SU-DHL-6 (cell line): ENCODE results near the gene RAD51B.

Experiments used
- H2AFZ ChIP-seq: fragments of 200-600 bp; sonication (generic); 2 replicates; pipeline ENCODE4 v1.6.1; 2014; ENCODE audit warnings: low read depth, mild to moderate bottlenecking, moderate library complexity, mixed read lengths, antibody characterized with exemption, low read length; ENCODE audit not compliant: severe bottlenecking
- H3F3A ChIP-seq: fragments of 200-600 bp; shearing (Covaris generic); 2 replicates; pipeline ENCODE4 v1.6.0; 2016; ENCODE audit warnings: antibody characterized with exemption, mild to moderate bottlenecking; ENCODE audit not compliant: insufficient read depth
- H3K27ac ChIP-seq: fragments of 200-600 bp; sonication (generic); 2 replicates; pipeline ENCODE4 v1.5.1; 2016; ENCODE audit warnings: low read depth, mild to moderate bottlenecking, low read length, moderate library complexity, mixed read lengths
- H3K27me3 ChIP-seq: fragments of 200-600 bp; sonication (generic), shearing (Covaris generic); 2 replicates; pipeline ENCODE4 v1.6.0; 2014; ENCODE audit warnings: mild to moderate bottlenecking, low read length
- H3K36me3 ChIP-seq: fragments of 200-600 bp; sonication (generic); 2 replicates; pipeline ENCODE4 v1.6.1; 2014; ENCODE audit warnings: mild to moderate bottlenecking, low read length, mixed read lengths
- H3K4me2 ChIP-seq: fragments of 300-600, 200-600 bp; shearing (Covaris generic), sonication (generic); 2 replicates; pipeline ENCODE4 v1.6.0; 2014; ENCODE audit warnings: low read length, low read depth, mild to moderate bottlenecking; ENCODE audit not compliant: poor library complexity, severe bottlenecking
- H3K4me3 ChIP-seq: fragments of 200-600 bp; sonication (generic); 2 replicates; pipeline ENCODE4 v1.5.1; 2014; ENCODE audit warnings: antibody characterized with exemption, low read length, mild to moderate bottlenecking, mixed read lengths; ENCODE audit not compliant: insufficient read depth, poor library complexity, severe bottlenecking
- H3K79me2 ChIP-seq: fragments of 200-600 bp; sonication (generic); 2 replicates; pipeline ENCODE4 v1.6.1; 2014; ENCODE audit warnings: mild to moderate bottlenecking, low read length, moderate library complexity; ENCODE audit not compliant: insufficient read depth
- H3K9ac ChIP-seq: fragments of 200-600 bp; sonication (generic); 2 replicates; pipeline ENCODE4 v1.7.0; 2014; ENCODE audit warnings: mild to moderate bottlenecking, low read length
- H3K9me2 ChIP-seq: fragments of 200-600 bp; sonication (generic); replicated peaks from 2 replicates; pipeline ENCODE4 v1.6.1; 2014; ENCODE audit warnings: low read length; ENCODE audit not compliant: insufficient read depth
- H3K9me3 ChIP-seq: fragments of 200-600 bp; sonication (generic); 2 replicates; pipeline ENCODE4 v1.6.1; 2014; ENCODE audit warnings: low read length, mixed read lengths; ENCODE audit not compliant: insufficient read depth
- H4K20me1 ChIP-seq: fragments of 200-600 bp; sonication (generic); 2 replicates; pipeline ENCODE4 v1.6.1; 2014; ENCODE audit warnings: low read depth, mild to moderate bottlenecking, antibody characterized with exemption, low read length, moderate library complexity, mixed read lengths
- CTCF ChIP-seq: fragments of 200-600 bp; sonication (generic); IDR thresholded peaks from one replicate; pipeline ENCODE4 v1.5.1; 2017; ENCODE audit warnings: antibody characterized with exemption, mild to moderate bottlenecking, low read length, moderate library complexity; ENCODE audit not compliant: insufficient read depth, poor library complexity, severe bottlenecking
- EZH2phosphoT487 ChIP-seq: fragments of 200-600 bp; sonication (generic), shearing (Covaris generic); conservative IDR thresholded peaks from 2 replicates; pipeline ENCODE4 v1.6.1; 2018; ENCODE audit warnings: mild to moderate bottlenecking, antibody characterized with exemption, low read length, moderate library complexity, mixed read lengths

Gene RAD51B

GRCh38 chr14:68376067-68376779, 556.6 kb downstream of the RAD51B start:
- Histone ChIP-seq H3K36me3 (no peaks in the 10 kb centered on the region), H3K27ac (peak overlapping the region; percentile 83), H3K9me3 (no peaks in the 10 kb centered on the region), H3K9ac (no peak overlapping the region), H3K4me3 (no peak overlapping the region), H2AFZ (no peak overlapping the region), H3K4me2 (no peak overlapping the region), H4K20me1 (no peaks in the 10 kb centered on the region), H3K27me3 (no peaks in the 10 kb centered on the region), H3K79me2 (no peaks in the 10 kb centered on the region), H3F3A (peaks cover 44% of the 10 kb centered on the region), H3K9me2 (no peaks in the 10 kb centered on the region)
- TF ChIP-seq CTCF (no peak), EZH2phosphoT487 (no peak)

GRCh38 chr14:68377006-68377405, 557.4 kb downstream of the RAD51B start:
- H3K27ac ChIP-seq = 0 out of 2 replicates have a peak overlapping the region, but pooled peaks have one; percentile 17
- H4K20me1 ChIP-seq = no peaks in the 10 kb centered on the region
- no peaks in the 10 kb centered on the region for H3K27me3 ChIP-seq
- H2AFZ ChIP-seq = peak overlapping the region; percentile 73
- no peaks in the 10 kb centered on the region for H3K79me2 ChIP-seq
- no peaks in the 10 kb centered on the region for H3K36me3 ChIP-seq
- H3K9ac ChIP-seq = no peak overlapping the region
- TF ChIP-seq EZH2phosphoT487 = no peak
- TF ChIP-seq CTCF = no peak
- peaks cover 40% of the 10 kb centered on the region for H3F3A ChIP-seq
- H3K9me2 ChIP-seq = no peaks in the 10 kb centered on the region
- H3K4me2 ChIP-seq = peak overlapping the region; percentile 29
- no peaks in the 10 kb centered on the region for H3K9me3 ChIP-seq
- H3K4me3 ChIP-seq = no peak overlapping the region

DNA sequence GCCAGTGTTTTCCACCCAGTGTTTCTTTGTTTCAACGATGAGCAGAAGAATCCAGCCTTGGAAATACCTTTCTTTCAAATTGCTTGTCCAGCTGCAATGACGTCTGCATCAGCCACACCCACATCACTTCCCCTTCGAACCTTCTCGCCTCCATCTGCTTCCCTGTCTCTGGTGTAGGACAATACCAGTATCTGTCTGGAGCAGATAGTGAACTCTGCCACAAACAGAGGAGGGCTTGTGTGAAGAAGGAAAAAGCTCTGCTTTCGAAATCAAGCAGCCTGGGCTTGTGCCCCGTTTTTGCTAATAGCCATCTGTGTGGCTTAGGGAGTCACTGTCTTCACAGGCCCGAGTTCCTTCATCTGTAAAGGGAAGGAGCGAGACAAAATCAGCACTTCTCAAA, 557.9 kb downstream of the RAD51B start:
- H3K9ac ChIP-seq = peak overlapping the region; percentile 24; the same call in 1 of the 2 replicates
- H3K36me3 ChIP-seq = no peaks in the 10 kb centered on the region
- H2AFZ ChIP-seq = peak overlapping the region; percentile 73
- H3K9me2 ChIP-seq = no peaks in the 10 kb centered on the region
- H3K27me3 ChIP-seq = no peaks in the 10 kb centered on the region
- no peak overlapping the region for H3K4me3 ChIP-seq
- H3F3A ChIP-seq = peaks cover 35% of the 10 kb centered on the region
- no peaks in the 10 kb centered on the region for H3K9me3 ChIP-seq
- H4K20me1 ChIP-seq = no peaks in the 10 kb centered on the region
- peak overlapping the region; percentile 17; the same call in 1 of the 2 replicates for H3K27ac ChIP-seq
- no peaks in the 10 kb centered on the region for H3K79me2 ChIP-seq
- TF ChIP-seq CTCF (no peak), EZH2phosphoT487 (no peak)
- peak overlapping the region; percentile 29 for H3K4me2 ChIP-seq
